Vagina (tissue), 2 donors: Measurements from ENCODE around the gene ABHD10.

ENCODE experiments used
- POLR2A ChIP-seq, 2 donors: fragments of 450-650 bp; IDR thresholded peaks; one replicate each; pipeline ENCODE4 v1.6.1; 2017; ENCODE audit warnings: antibody characterized with exemption in 2 of 2, mild to moderate bottlenecking in 2 of 2, moderate library complexity in 2 of 2
- TF ChIP-seq, protein P1 (sequence below), 3 experiments: fragments of 450-650 bp in 2 of 3; fragments of 200-600 bp in 1 of 3; sonication (generic) in 1 of 3; IDR thresholded peaks; one replicate each; pipeline ENCODE4 v1.5.1; 2017 to 2019; ENCODE audit warnings: antibody characterized with exemption in 3 of 3, mild to moderate bottlenecking in 2 of 3, moderate library complexity in 2 of 3

DNA sequence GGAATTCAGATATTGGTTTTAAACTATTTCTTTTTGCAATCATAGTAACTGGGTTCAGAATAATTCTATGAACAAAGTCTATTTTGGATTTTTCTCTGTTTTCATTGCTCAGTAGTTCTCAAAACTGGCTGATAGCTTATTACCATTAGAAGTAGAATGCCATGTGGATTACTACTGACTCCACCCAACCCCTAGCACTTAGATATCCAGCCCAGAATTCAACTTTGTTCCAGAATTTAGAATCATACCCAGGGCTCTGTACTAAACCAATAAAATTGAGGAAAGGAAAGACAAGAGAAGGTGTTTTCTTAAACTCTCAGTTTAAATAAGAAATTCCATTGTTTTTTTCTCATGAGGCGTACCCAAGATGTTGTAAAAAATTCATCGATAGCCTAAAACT is 39.0 kb upstream of the ABHD10 start:
- TF ChIP-seq POLR2A (IDR thresholded peaks at IDR 0.05): no peak
- TF ChIP-seq, protein P1, sequence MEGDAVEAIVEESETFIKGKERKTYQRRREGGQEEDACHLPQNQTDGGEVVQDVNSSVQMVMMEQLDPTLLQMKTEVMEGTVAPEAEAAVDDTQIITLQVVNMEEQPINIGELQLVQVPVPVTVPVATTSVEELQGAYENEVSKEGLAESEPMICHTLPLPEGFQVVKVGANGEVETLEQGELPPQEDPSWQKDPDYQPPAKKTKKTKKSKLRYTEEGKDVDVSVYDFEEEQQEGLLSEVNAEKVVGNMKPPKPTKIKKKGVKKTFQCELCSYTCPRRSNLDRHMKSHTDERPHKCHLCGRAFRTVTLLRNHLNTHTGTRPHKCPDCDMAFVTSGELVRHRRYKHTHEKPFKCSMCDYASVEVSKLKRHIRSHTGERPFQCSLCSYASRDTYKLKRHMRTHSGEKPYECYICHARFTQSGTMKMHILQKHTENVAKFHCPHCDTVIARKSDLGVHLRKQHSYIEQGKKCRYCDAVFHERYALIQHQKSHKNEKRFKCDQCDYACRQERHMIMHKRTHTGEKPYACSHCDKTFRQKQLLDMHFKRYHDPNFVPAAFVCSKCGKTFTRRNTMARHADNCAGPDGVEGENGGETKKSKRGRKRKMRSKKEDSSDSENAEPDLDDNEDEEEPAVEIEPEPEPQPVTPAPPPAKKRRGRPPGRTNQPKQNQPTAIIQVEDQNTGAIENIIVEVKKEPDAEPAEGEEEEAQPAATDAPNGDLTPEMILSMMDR (IDR thresholded peaks at IDR 0.05): no peak
